SK-N-MC (cell line): ENCODE data around the gene TACR1.

Source experiments
- EZH2 ChIP-seq: fragments of 200-600 bp; sonication (generic); IDR thresholded peaks from one replicate; pipeline ENCODE4 v1.6.1; 2017; ENCODE audit warnings: antibody characterized with exemption
- POLR2AphosphoS5 ChIP-seq: IDR thresholded peaks from 2 replicates; pipeline ENCODE4 v1.6.1; 2012; ENCODE audit warnings: mild to moderate bottlenecking, low read depth, low read length, borderline replicate concordance

DNA sequence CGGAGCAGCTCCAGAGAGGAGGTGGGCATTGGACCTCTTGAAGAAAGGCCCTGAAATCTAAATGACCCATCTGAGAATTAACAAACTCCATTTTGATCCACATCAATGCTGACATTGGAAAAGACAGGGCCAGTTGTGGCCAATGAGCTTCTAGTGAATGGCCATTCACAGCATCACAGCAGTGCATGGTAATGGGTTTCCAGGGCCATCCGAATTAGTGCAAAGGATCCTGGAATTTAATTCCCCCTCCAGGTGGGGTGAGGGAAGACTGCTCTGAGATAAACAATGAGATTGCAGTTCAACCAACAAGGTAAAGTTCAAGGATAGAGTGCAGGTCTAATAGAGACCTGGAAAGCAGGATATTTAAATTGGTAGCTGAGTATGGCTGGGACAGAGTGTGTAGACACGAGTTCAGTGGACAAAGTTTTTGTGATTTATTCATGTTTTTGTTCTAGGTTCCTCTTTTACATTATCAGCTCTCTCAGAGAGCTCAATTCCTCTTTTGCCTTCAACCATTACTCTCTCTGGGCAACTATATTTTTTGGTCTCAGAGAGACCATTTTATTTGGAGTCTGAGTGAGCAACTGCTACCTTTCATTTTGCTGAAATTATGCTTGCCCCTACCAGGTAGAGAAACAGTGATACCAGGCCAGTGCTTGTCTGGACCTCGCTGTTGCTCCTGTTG lies 5.0 kb downstream of the TACR1 start:
- TF ChIP-seq EZH2 (no peak), POLR2AphosphoS5 (no peak)
